ENCODE results near the gene NASP. TPM values are rescaled to one million over a fixed set of nuclear protein-coding genes. Genes with fewer than 3 reads are reported as not detected.

Gene NASP
- total RNA-seq, 1 donor from 2014 or later: 185 TPM

GRCh38 chr1:45551684-45552083, 32.2 kb upstream of the NASP start:
- Mint-ChIP-seq H3K4me3 (peak overlapping the region; percentile 94), H3K4me1 (peaks cover 21% of the 10 kb centered on the region), H3K27me3 (ENCODE audit: low read depth) (peaks cover 6% of the 10 kb centered on the region), H3K9me3 (no peaks in the 10 kb centered on the region), H3K36me3 (peaks cover 4% of the 10 kb centered on the region), H3K27ac (no peak overlapping the region)
- DNase-seq (ENCODE audit: low spot score in 2 of 2, unreplicated experiment in 2 of 2): no peak
- TF ChIP-seq CTCF (IDR thresholded peaks at IDR 0.05; ENCODE audit: unreplicated experiment): no peak

GRCh38 chr1:45552331-45552730, 31.5 kb upstream of the NASP start:
- no peaks in the 10 kb centered on the region for H3K9me3 Mint-ChIP-seq
- peaks cover 4% of the 10 kb centered on the region for H3K36me3 Mint-ChIP-seq
- peaks cover 21% of the 10 kb centered on the region for H3K4me1 Mint-ChIP-seq
- H3K27me3 Mint-ChIP-seq (ENCODE audit: low read depth): peaks cover under 1% of the 10 kb centered on the region
- no peak for DNase-seq (ENCODE audit: low spot score in 2 of 2, unreplicated experiment in 2 of 2)
- peak overlapping the region; percentile 31 for H3K4me3 Mint-ChIP-seq
- TF ChIP-seq CTCF (IDR thresholded peaks at IDR 0.05; ENCODE audit: unreplicated experiment): no peak
- no peak overlapping the region for H3K27ac Mint-ChIP-seq

- DNase-seq (ENCODE audit: low spot score in 2 of 2, unreplicated experiment in 2 of 2): no peak
- Mint-ChIP-seq H3K4me3 (no peak overlapping the region), H3K27ac (no peak overlapping the region), H3K27me3 (ENCODE audit: low read depth) (no peaks in the 10 kb centered on the region), H3K9me3 (no peaks in the 10 kb centered on the region), H3K36me3 (peaks cover 6% of the 10 kb centered on the region), H3K4me1 (peaks cover 21% of the 10 kb centered on the region)
- no peak for TF ChIP-seq CTCF (IDR thresholded peaks at IDR 0.05; ENCODE audit: unreplicated experiment)
Measured at GRCh38 chr1:45554198-45554597, 29.6 kb upstream of the NASP start.

- H3K4me3 Mint-ChIP-seq: no peak overlapping the region
- peaks cover 2% of the 10 kb centered on the region for H3K4me1 Mint-ChIP-seq
- peaks cover 19% of the 10 kb centered on the region for H3K36me3 Mint-ChIP-seq
- H3K27me3 Mint-ChIP-seq (ENCODE audit: low read depth): no peaks in the 10 kb centered on the region
- peak overlapping the region; percentile 48 for H3K27ac Mint-ChIP-seq
- H3K9me3 Mint-ChIP-seq: no peaks in the 10 kb centered on the region
- no peak for TF ChIP-seq CTCF (IDR thresholded peaks at IDR 0.05; ENCODE audit: unreplicated experiment)
- DNase-seq (ENCODE audit: low spot score in 2 of 2, unreplicated experiment in 2 of 2): no peak
Measured at GRCh38 chr1:45557422-45557944, 26.4 kb upstream of the NASP start.

- DNase-seq (ENCODE audit: low spot score in 2 of 2, unreplicated experiment in 2 of 2): no peak
- no peaks in the 10 kb centered on the region for H3K9me3 Mint-ChIP-seq
- no peaks in the 10 kb centered on the region for H3K27me3 Mint-ChIP-seq (ENCODE audit: low read depth)
- no peak for TF ChIP-seq CTCF (IDR thresholded peaks at IDR 0.05; ENCODE audit: unreplicated experiment)
- H3K27ac Mint-ChIP-seq: no peak overlapping the region
- peaks cover 40% of the 10 kb centered on the region for H3K36me3 Mint-ChIP-seq
- H3K4me3 Mint-ChIP-seq: no peak overlapping the region
- H3K4me1 Mint-ChIP-seq: no peaks in the 10 kb centered on the region
Measured at GRCh38 chr1:45563843-45564242, 20.0 kb upstream of the NASP start.

- TF ChIP-seq CTCF (IDR thresholded peaks at IDR 0.05; ENCODE audit: unreplicated experiment): no peak
- H3K4me1 Mint-ChIP-seq: no peaks in the 10 kb centered on the region
- peaks cover 32% of the 10 kb centered on the region for H3K36me3 Mint-ChIP-seq
- no peak overlapping the region for H3K4me3 Mint-ChIP-seq
- H3K9me3 Mint-ChIP-seq: no peaks in the 10 kb centered on the region
- H3K27me3 Mint-ChIP-seq (ENCODE audit: low read depth): no peaks in the 10 kb centered on the region
- no peak for DNase-seq (ENCODE audit: low spot score in 2 of 2, unreplicated experiment in 2 of 2)
- no peak overlapping the region for H3K27ac Mint-ChIP-seq
Measured at GRCh38 chr1:45566722-45567121, 17.1 kb upstream of the NASP start.
